K562 (cell line): Measurements from ENCODE around the gene ANKLE1. TPM values are rescaled to one million over a fixed set of nuclear protein-coding genes. Genes with fewer than 3 reads are reported as not detected.

Experiments used
- KAT2B ChIP-seq: IDR thresholded peaks from one replicate; pipeline ENCODE4 v1.6.1; 2012; ENCODE audit warnings: low read depth, mild to moderate bottlenecking, control low read depth, inconsistent platforms, low read length, moderate library complexity
- MAFF ChIP-seq: IDR thresholded peaks from 2 replicates; pipeline ENCODE4 v1.6.1; 2012; ENCODE audit warnings: low read length, improper control_type of control experiment
- NR1H2 ChIP-seq: sonication (generic); formaldehyde crosslinking; IDR thresholded peaks from 2 replicates; pipeline ENCODE4 v1.4.0; 2020; ENCODE audit warnings: mild to moderate bottlenecking, missing genetic modification reagents
- RBM25 ChIP-seq: fragments of 200-400 bp; formaldehyde crosslinking; IDR thresholded peaks from 2 replicates; pipeline ENCODE4 v1.6.1; 2018; ENCODE audit warnings: low read length, low read depth, moderate library complexity; ENCODE audit not compliant: severe bottlenecking
- ZBTB7A ChIP-seq: IDR thresholded peaks from 2 replicates; pipeline ENCODE4 v1.6.1; 2011; ENCODE audit warnings: low read depth, mild to moderate bottlenecking, low read length, moderate library complexity, borderline replicate concordance; ENCODE audit not compliant: control insufficient read depth
- ZNF197 ChIP-seq: fragments of 200-800 bp; sonication (Bioruptor generic); IDR thresholded peaks from 2 replicates; pipeline ENCODE4 v1.6.1; 2016; ENCODE audit warnings: low read depth, missing genetic modification characterization, missing compliant biosample characterization
- ZNF589 ChIP-seq: fragments of 200-800 bp; sonication (Bioruptor generic); IDR thresholded peaks from 2 replicates; pipeline ENCODE4 v1.6.1; 2016; ENCODE audit warnings: low read depth, missing genetic modification characterization, missing compliant biosample characterization
- ZNF696 ChIP-seq: fragments of 250-450 bp; sonication (Bioruptor Pico); conservative IDR thresholded peaks from 2 replicates; pipeline ENCODE4 v1.4.0; 2020; ENCODE audit warnings: mild to moderate bottlenecking, moderate library complexity
- polyA plus RNA-seq, 8 experiments: library from polyadenylated mRNA; depleted of rRNA in 4 of 8; stranded (reverse) in 5 of 8; unstranded in 3 of 8; fragments of >200 nt; fragmentation: Nextera tagmentation in 2 of 8; fragmentation: Illumina TruSeq in 1 of 8; extraction: Ambion mirVana in 2 of 8; extraction: Trizol in 1 of 8; gene quantifications; 2 replicates each; pipeline versions ENCODE4 v1.2.1 to v1.2.3, GENCODE V29; 2011 to 2014; ENCODE audit warnings: inconsistent platforms in 1 of 8, missing spikeins in 1 of 8
- total RNA-seq, 7 experiments: library from RNA; depleted of rRNA in 6 of 7; stranded (reverse); fragments of >200 nt in 6 of 7; fragmentation: Illumina TruSeq in 2 of 7; extraction: Trizol in 2 of 7; gene quantifications; 2 replicates each; pipeline versions ENCODE4 v1.2.1 to v1.2.3, GENCODE V29; 2011 to 2021; ENCODE audit warnings: low replicate concordance in 1 of 7
- TF ChIP-seq, protein P1 (sequence below): sonication (generic); formaldehyde crosslinking; IDR thresholded peaks from 2 replicates; pipeline ENCODE4 v1.5.0; 2020; ENCODE audit warnings: missing genetic modification reagents
- TF ChIP-seq, protein P2 (sequence below): fragments of 250-450 bp; sonication (Bioruptor Pico); IDR thresholded peaks from 2 replicates; pipeline ENCODE4 v1.4.0; 2020; ENCODE audit warnings: mild to moderate bottlenecking, moderate library complexity, borderline replicate concordance
- TF ChIP-seq, protein P3 (sequence below), 2 experiments: fragments of 450-650 bp in 1 of 2; sonication (generic) in 1 of 2; formaldehyde crosslinking; conservative IDR thresholded peaks; 2 replicates each; pipeline versions ENCODE4 v1.4.0 to v1.8.1; 2020 to 2022; ENCODE audit warnings: mild to moderate bottlenecking in 1 of 2, missing genetic modification reagents in 1 of 2
- TF ChIP-seq, protein P4 (sequence below): IDR thresholded peaks from 3 replicates; pipeline ENCODE4 v1.6.1; 2011; ENCODE audit warnings: borderline replicate concordance, mild to moderate bottlenecking; ENCODE audit not compliant: insufficient read length, insufficient read depth
- TF ChIP-seq, protein P5 (sequence below), 3 experiments: fragments of 200-800 bp in 1 of 3; sonication (Bioruptor generic) in 1 of 3; sonication (generic) in 1 of 3; formaldehyde crosslinking in 1 of 3; IDR thresholded peaks; 2 replicates each; pipeline versions ENCODE4 v1.6.1 to v1.8.0; 2016 to 2022; ENCODE audit warnings: mild to moderate bottlenecking in 2 of 3, missing compliant biosample characterization in 2 of 3, missing genetic modification characterization in 2 of 3, missing genetic modification reagents in 1 of 3
- TF ChIP-seq, protein P6 (sequence below): fragments of 250-450 bp; sonication (Bioruptor Pico); IDR thresholded peaks from 2 replicates; pipeline ENCODE4 v1.5.0; 2021; ENCODE audit warnings: mild to moderate bottlenecking, moderate library complexity

Gene ANKLE1
- total and polyA plus RNA-seq, 9 of the 15 experiments (the other 6 are each of a cell fraction or from before 2014, with no cell fraction given) = 0.63 to 9.2 (median 2.9) TPM

DNA sequence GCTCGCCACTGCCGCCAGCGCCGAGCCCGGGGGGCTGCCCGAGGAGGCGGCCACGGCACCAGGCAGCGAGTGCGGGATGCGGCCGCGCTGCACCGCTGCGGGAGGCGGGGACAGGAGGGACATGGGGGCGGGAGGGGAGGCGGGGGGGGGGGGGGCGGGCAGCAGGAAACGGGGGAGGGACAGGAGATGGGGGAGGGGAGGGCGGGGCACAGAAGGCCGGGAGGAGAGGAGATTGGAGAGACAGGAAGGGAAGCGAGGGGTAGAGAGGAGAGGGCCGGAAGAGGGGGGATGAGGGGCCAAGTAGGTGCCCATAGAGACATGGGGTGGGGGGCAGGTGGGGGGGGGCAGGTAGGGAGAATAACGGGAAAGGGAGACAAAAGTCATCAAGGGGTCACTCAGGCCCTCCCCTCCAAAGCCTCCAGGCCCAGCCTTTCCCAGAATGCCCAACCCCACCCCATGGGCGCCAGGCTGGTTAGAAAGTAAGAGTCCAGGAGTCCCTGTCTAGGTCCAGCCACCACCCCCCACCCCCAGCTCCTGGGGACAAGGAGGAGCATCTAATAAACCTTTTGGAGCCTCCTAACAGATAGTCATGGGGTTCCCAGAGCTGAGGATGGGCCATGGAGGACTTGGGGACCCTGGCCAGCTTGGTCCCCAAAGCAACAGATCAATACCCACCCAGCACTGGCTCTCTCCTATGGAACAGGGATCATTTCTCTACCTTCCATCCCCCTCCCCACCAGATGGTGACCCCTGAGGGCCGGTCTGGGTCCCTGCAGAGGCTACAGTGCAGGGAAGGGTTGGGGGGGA, 45.5 kb upstream of the ANKLE1 start (continued):
- TF ChIP-seq ZNF589 (CRISPR knock-in tag) (0 out of 2 replicates have a peak, but pooled peaks have one; percentile 9), KAT2B (no peak), ZNF696 (CRISPR knock-in tag) (no peak), ZNF197 (CRISPR knock-in tag) (no peak), NR1H2 (CRISPR knock-in tag) (no peak), ZBTB7A (peak; percentile 31; the same call in 1 of the 2 replicates), MAFF (no peak), RBM25 (peak; percentile 76)
- TF ChIP-seq, protein P1, sequence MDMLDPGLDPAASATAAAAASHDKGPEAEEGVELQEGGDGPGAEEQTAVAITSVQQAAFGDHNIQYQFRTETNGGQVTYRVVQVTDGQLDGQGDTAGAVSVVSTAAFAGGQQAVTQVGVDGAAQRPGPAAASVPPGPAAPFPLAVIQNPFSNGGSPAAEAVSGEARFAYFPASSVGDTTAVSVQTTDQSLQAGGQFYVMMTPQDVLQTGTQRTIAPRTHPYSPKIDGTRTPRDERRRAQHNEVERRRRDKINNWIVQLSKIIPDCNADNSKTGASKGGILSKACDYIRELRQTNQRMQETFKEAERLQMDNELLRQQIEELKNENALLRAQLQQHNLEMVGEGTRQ (CRISPR knock-in tag) = no peak
- TF ChIP-seq, protein P2, sequence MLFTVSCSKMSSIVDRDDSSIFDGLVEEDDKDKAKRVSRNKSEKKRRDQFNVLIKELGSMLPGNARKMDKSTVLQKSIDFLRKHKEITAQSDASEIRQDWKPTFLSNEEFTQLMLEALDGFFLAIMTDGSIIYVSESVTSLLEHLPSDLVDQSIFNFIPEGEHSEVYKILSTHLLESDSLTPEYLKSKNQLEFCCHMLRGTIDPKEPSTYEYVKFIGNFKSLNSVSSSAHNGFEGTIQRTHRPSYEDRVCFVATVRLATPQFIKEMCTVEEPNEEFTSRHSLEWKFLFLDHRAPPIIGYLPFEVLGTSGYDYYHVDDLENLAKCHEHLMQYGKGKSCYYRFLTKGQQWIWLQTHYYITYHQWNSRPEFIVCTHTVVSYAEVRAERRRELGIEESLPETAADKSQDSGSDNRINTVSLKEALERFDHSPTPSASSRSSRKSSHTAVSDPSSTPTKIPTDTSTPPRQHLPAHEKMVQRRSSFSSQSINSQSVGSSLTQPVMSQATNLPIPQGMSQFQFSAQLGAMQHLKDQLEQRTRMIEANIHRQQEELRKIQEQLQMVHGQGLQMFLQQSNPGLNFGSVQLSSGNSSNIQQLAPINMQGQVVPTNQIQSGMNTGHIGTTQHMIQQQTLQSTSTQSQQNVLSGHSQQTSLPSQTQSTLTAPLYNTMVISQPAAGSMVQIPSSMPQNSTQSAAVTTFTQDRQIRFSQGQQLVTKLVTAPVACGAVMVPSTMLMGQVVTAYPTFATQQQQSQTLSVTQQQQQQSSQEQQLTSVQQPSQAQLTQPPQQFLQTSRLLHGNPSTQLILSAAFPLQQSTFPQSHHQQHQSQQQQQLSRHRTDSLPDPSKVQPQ = no peak
- TF ChIP-seq, protein P3, sequence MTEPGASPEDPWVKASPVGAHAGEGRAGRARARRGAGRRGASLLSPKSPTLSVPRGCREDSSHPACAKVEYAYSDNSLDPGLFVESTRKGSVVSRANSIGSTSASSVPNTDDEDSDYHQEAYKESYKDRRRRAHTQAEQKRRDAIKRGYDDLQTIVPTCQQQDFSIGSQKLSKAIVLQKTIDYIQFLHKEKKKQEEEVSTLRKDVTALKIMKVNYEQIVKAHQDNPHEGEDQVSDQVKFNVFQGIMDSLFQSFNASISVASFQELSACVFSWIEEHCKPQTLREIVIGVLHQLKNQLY (CRISPR knock-in tag; conservative IDR thresholded peaks at IDR 0.05) = no peak
- TF ChIP-seq, protein P4, sequence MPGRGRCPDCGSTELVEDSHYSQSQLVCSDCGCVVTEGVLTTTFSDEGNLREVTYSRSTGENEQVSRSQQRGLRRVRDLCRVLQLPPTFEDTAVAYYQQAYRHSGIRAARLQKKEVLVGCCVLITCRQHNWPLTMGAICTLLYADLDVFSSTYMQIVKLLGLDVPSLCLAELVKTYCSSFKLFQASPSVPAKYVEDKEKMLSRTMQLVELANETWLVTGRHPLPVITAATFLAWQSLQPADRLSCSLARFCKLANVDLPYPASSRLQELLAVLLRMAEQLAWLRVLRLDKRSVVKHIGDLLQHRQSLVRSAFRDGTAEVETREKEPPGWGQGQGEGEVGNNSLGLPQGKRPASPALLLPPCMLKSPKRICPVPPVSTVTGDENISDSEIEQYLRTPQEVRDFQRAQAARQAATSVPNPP = no peak
- TF ChIP-seq, protein P5, sequence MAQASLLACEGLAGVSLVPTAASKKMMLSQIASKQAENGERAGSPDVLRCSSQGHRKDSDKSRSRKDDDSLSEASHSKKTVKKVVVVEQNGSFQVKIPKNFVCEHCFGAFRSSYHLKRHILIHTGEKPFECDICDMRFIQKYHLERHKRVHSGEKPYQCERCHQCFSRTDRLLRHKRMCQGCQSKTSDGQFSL (CRISPR knock-in tag; IDR thresholded peaks at IDR 0.05) = 0 out of 2 replicates have a peak, but pooled peaks have one; percentile 30
- TF ChIP-seq, protein P5 (tag; IDR thresholded peaks at IDR 0.05) = peak in 1 of 2 experiments; percentile 90; a peak in 2 of 4 replicates
- TF ChIP-seq, protein P6, sequence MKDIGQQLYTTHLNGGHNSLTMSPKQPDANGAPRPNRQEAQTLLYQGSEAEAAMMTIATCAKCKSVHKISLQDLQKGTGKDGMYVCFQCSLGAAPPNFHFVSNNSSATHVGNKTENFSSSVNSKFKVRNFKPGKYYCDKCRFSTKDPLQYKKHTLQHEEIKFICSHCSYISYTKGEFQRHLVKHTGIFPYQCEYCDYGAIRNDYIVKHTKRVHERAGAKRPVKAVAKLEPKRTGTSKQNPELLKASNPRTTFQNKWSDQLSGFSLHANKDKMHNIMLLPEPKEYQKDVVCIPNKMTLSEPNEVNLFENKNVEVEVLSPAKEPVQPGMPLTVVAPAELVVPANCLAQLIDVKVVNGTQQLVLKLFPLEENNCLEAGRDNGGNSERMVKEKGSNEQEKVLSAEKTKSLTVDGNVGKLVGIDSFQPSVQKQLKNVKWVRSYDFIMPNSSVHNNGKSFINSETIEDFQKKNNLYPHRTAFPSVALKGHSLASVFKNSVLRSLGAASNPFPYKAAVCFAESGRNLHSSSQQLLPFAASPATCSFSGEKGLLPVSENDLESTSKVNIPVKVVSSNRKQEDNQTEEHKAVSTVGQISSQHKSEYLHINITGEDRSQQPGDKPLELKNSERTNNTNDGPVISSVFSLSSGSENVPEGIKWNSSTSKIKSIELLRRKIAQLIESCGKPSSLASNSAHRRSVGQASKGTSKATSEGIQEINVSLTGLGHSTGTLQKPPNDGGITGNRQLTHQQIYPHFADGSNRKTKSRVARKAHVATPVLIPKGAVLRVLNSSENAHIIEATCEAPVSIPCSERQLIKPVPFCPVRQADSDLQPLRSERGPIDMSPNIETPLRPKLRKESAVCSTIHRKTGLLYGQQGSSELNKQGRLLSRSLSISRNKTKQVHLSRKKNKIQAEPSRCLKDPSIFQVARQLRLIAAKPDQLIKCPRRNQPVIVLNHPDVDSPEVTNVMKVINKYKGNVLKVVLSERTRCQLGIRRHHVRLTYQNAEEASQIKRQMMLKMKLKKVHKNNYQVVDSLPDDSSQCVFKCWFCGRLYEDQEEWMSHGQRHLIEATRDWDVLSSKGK = no peak
